Type B pancreatic cell (in vitro differentiated cells): ENCODE measurements around the gene CABCOCO1. TPM values are rescaled to one million over a fixed set of nuclear protein-coding genes. Genes with fewer than 3 reads are reported as not detected.
A peak's percentile ranks its signal among the peaks of the same experiment; 100 is the strongest.

Experiments
- DNase-seq: peaks from one replicate; pipeline ENCODE4 v3.0.0; 2021; ENCODE audit warnings: mixed read lengths; ENCODE audit not compliant: unreplicated experiment; ENCODE audit errors: extremely low spot score
- H3K27ac Mint-ChIP-seq: 2 replicates; pipeline ENCODE4 v1.8.0; 2021; ENCODE audit warnings: mild to moderate bottlenecking, mixed read lengths
- H3K27me3 Mint-ChIP-seq: 2 replicates; pipeline ENCODE4 v1.8.0; 2021; ENCODE audit warnings: mixed read lengths
- H3K36me3 Mint-ChIP-seq: 2 replicates; pipeline ENCODE4 v1.8.0; 2021; ENCODE audit warnings: mixed read lengths
- H3K4me1 Mint-ChIP-seq: one replicate; pipeline ENCODE4 v1.8.0; 2021; ENCODE audit warnings: mixed read lengths; ENCODE audit not compliant: unreplicated experiment
- H3K4me3 Mint-ChIP-seq: 2 replicates; pipeline ENCODE4 v1.8.0; 2021; ENCODE audit warnings: mild to moderate bottlenecking, mixed read lengths
- H3K9me3 Mint-ChIP-seq: 2 replicates; pipeline ENCODE4 v1.8.0; 2021; ENCODE audit warnings: mixed read lengths
- long read RNA-seq: library from polyadenylated mRNA; unstranded; transcript quantifications from one replicate; pipeline ENCODE4 v2.0.0, GENCODE V29; 2020
- total RNA-seq: library from RNA; stranded (reverse); gene quantifications from 2 replicates; pipeline ENCODE4 v1.2.1, GENCODE V29; 2021; ENCODE audit warnings: low replicate concordance
- TF ChIP-seq, protein P1 (sequence below): fragments of 200-600 bp; sonication (generic); conservative IDR thresholded peaks from 2 replicates; pipeline ENCODE4 v1.5.0; 2021; ENCODE audit warnings: antibody characterized with exemption, mild to moderate bottlenecking

The CABCOCO1 gene, protein sequence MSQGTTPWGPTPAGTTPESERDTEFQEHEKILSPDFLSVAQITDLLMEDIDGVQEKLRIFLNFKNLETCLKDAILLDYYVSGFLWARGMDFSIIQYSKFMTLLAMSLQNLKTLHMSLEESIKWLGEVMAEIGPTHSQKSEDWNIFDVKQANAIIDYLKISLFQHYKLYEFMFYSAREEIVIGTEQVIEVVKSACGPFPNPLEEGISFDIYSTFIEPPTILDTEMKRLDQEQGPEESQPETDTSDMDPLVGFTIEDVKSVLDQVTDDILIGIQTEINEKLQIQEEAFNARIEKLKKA
- total RNA-seq = not detected in 2 replicates
- long read RNA-seq, partial matches to known transcripts = 0 of 1 reads
- long read RNA-seq, other reads (novel, unspliced or antisense) = 0 of 1 reads

DNA sequence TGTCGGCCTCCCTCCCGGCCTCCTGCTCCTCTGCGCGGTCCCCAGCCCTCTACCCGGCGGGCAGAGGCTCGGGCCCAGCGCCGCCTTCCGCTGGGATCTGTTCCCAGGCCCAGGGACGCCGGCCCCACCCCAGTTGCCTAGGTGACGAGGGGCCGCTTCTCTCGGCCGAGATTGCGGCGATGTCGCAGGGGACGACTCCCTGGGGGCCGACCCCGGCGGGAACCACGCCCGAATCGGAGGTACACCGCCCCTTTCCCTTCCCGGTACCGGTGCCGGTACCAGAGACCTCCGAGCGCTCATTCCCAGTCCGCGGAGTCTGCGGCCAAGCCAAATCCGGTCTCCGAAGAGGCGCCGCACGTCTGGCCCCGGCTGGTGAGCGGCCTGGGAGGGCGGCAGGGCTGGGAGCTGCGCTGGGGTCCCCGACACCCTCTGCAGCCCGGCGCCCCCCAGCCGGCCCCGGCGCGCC, at the start of gene CABCOCO1:
CABCOCO1 (plus strand) TSS at position 136 of the 466 bp plus-strand sequence; CDS start at position 180, 44 bp downstream.
- DNase-seq = peak; percentile 77
- H3K9me3 Mint-ChIP-seq = peaks cover 6% of the 10 kb centered on the region
- H3K36me3 Mint-ChIP-seq = no peaks in the 10 kb centered on the region
- H3K27ac Mint-ChIP-seq = no peak within 1 kb of the TSS
- TF ChIP-seq, protein P1, sequence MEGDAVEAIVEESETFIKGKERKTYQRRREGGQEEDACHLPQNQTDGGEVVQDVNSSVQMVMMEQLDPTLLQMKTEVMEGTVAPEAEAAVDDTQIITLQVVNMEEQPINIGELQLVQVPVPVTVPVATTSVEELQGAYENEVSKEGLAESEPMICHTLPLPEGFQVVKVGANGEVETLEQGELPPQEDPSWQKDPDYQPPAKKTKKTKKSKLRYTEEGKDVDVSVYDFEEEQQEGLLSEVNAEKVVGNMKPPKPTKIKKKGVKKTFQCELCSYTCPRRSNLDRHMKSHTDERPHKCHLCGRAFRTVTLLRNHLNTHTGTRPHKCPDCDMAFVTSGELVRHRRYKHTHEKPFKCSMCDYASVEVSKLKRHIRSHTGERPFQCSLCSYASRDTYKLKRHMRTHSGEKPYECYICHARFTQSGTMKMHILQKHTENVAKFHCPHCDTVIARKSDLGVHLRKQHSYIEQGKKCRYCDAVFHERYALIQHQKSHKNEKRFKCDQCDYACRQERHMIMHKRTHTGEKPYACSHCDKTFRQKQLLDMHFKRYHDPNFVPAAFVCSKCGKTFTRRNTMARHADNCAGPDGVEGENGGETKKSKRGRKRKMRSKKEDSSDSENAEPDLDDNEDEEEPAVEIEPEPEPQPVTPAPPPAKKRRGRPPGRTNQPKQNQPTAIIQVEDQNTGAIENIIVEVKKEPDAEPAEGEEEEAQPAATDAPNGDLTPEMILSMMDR = peak; percentile 23
- H3K27me3 Mint-ChIP-seq = no peaks in the 10 kb centered on the region
- peak within 1 kb of the TSS; percentile 79 for H3K4me3 Mint-ChIP-seq
- H3K4me1 Mint-ChIP-seq = peaks cover 12% of the 10 kb centered on the region

DNA sequence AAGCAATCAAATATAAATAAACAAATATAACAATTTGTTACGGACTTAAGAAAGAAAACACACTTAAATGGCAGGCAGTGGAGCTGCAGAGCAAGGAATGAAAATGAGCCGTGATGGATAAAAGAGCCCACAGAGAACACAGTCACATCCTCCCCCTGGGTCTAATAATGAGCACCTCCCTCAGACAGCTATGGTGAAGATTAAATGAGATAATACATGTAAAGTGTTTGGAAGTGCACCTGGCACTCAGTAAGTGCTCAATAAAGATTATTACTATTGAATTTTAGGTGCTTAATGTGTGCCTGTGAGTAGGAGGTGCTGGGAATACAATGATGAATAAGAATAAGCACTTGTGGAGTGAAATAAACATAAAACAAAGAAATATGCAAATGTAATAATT, 49.1 kb upstream of the CABCOCO1 start:
- H3K27ac Mint-ChIP-seq = no peak overlapping the region
- TF ChIP-seq, protein P1 = no peak
- H3K36me3 Mint-ChIP-seq = no peaks in the 10 kb centered on the region
- no peaks in the 10 kb centered on the region for H3K27me3 Mint-ChIP-seq
- no peak overlapping the region for H3K4me3 Mint-ChIP-seq
- H3K4me1 Mint-ChIP-seq = peaks cover 18% of the 10 kb centered on the region
- DNase-seq = no peak
- peaks cover 3% of the 10 kb centered on the region for H3K9me3 Mint-ChIP-seq

DNA sequence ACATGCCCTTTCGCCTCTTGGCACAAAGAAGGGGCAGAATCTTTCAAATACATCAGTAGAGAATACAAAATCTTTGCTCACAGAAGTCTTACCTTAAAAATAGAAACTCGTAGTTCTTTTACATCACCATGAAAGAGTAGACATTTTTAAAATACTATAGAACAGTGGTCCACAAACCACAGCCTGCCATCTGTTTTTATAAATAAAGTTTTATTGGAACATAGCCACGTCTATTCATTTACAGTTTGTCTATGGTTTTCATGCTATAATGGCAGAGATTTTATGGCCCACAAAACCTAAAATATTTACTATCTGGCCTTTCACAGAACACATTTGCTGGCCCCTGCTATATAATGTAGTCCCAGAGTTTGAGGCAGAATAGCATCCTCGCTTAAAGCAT, 46.1 kb upstream of the CABCOCO1 start:
- no peak overlapping the region for H3K4me3 Mint-ChIP-seq
- no peaks in the 10 kb centered on the region for H3K36me3 Mint-ChIP-seq
- DNase-seq = no peak
- H3K4me1 Mint-ChIP-seq = peaks cover 20% of the 10 kb centered on the region
- peaks cover 3% of the 10 kb centered on the region for H3K9me3 Mint-ChIP-seq
- no peaks in the 10 kb centered on the region for H3K27me3 Mint-ChIP-seq
- TF ChIP-seq, protein P1 = no peak
- no peak overlapping the region for H3K27ac Mint-ChIP-seq

DNA sequence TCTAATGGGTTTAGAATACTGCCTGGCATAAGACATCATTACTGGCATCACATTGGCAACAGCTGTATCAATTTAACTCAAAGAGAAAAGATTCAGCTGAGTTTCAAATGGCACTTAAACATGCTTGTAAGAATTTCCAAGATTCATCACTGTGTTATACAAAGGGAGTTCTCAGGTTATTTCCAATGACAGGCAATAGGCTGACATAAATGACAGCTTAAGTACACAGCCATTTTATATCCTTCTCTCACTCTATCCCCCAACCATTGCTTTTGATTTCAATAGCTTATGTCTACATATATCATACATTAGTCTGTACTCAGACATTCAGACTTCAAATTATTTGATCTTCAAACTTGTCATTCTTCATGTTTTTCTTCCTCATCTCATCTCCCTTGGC, 45.5 kb upstream of the CABCOCO1 start:
- H3K9me3 Mint-ChIP-seq = peaks cover 3% of the 10 kb centered on the region
- H3K27ac Mint-ChIP-seq = no peak overlapping the region
- H3K4me1 Mint-ChIP-seq = peaks cover 20% of the 10 kb centered on the region
- H3K27me3 Mint-ChIP-seq = no peaks in the 10 kb centered on the region
- no peak for DNase-seq
- TF ChIP-seq, protein P1 = no peak
- no peaks in the 10 kb centered on the region for H3K36me3 Mint-ChIP-seq
- no peak overlapping the region for H3K4me3 Mint-ChIP-seq

DNA sequence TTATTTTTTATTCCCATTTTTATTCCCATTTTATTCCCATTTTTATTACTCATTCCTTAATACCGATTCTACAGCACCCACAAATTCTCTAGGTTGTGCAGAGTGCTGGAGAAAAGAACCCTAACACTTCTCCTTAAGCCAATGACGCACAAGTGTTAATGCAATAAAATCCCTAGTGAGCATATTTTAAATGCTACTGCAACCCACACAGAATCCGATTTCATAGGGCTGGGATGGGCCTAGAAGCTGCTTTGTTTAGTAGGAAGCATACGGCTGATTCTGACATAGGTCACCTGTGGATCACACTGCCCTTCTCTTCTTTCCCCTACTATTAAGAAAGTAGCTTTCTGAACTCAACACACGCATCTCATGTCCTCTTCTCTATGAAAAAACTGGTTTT, 45.1 kb upstream of the CABCOCO1 start:
- H3K36me3 Mint-ChIP-seq = no peaks in the 10 kb centered on the region
- no peak overlapping the region for H3K27ac Mint-ChIP-seq
- H3K4me3 Mint-ChIP-seq = no peak overlapping the region
- peaks cover 20% of the 10 kb centered on the region for H3K4me1 Mint-ChIP-seq
- TF ChIP-seq, protein P1 = no peak
- no peaks in the 10 kb centered on the region for H3K27me3 Mint-ChIP-seq
- no peak for DNase-seq
- peaks cover 3% of the 10 kb centered on the region for H3K9me3 Mint-ChIP-seq
